ENCODE results near the gene TUT4. TPM values are rescaled to one million over a fixed set of nuclear protein-coding genes. Genes with fewer than 3 reads are reported as not detected.

TUT4 gene
- total and polyA plus RNA-seq, 2 of the 4 experiments (the other 2 are of a cell fraction) = 10.9 to 40.0 TPM

GRCh38 chr1:52423055-52423454, 129.8 kb downstream of the TUT4 start:
- no peak for ATAC-seq (ENCODE audit: low read depth)
- no peak overlapping the region for H4K5ac ChIP-seq (ENCODE audit: low read depth, low read length)

More at GRCh38 chr1:52423055-52423454, 129.8 kb downstream of the TUT4 start:
- TF ChIP-seq USF2 (IDR thresholded peaks at IDR 0.05; ENCODE audit: low read depth, low read length) (no peak), BHLHE40 (IDR thresholded peaks at IDR 0.05; ENCODE audit: low read depth, low read length) (no peak), CEBPB (IDR thresholded peaks at IDR 0.05; ENCODE audit: low read depth, low read length) (peak; percentile 21; the same call in 1 of the 2 replicates)
- in situ Hi-C loops (cut with MboI; ENCODE audit: low sequenced_read_pairs) = no loop called here
- no peak overlapping the region for H3K23ac ChIP-seq (ENCODE audit: low read depth, low read length)
- H3K9me1 ChIP-seq (ENCODE audit: insufficient read depth, low read length) = peaks cover 12% of the 10 kb centered on the region
- H3K9ac ChIP-seq (ENCODE audit: low read depth, low read length) = no peak overlapping the region
- H3K9me3 ChIP-seq (ENCODE audit: control insufficient read depth, insufficient read depth, low read length) = no peaks in the 10 kb centered on the region
- POLR2A ChIA-PET (ENCODE audit: unreplicated experiment) = no interaction called here
- H3K4me2 ChIP-seq (ENCODE audit: low read depth, low read length) = no peak overlapping the region
- H3K14ac ChIP-seq (replicated peaks; ENCODE audit: low read depth, low read length) = no peak overlapping the region
- H2AK9ac ChIP-seq (replicated peaks; ENCODE audit: low read depth, low read length, poor library complexity) = no peak overlapping the region
- dilution Hi-C loops (cut with HindIII; ENCODE audit: low sequenced_read_pairs, unreplicated experiment) = no loop called here
- no peak overlapping the region for H2BK120ac ChIP-seq (ENCODE audit: low read depth, low read length)
- H3K18ac ChIP-seq (ENCODE audit: low read depth, low read length) = no peak overlapping the region
- H3K56ac ChIP-seq (ENCODE audit: extremely low read depth, insufficient read depth, low read length) = no peak overlapping the region
- H2BK15ac ChIP-seq (ENCODE audit: low read depth, low read length) = no peak overlapping the region
- intact Hi-C loops (cut with micrococcal nuclease) = no loop called here
- no peak for DNase-seq
- no peak overlapping the region for H2BK5ac ChIP-seq (ENCODE audit: low read depth, low read length, poor library complexity, severe bottlenecking)
- H4K91ac ChIP-seq (ENCODE audit: insufficient read depth, low read depth, low read length) = no peak overlapping the region
- H3K4ac ChIP-seq (ENCODE audit: low read depth, low read length) = no peak overlapping the region
- no TSS peak for BruUV-seq (replicated peaks)
- no peak overlapping the region for H3K27ac ChIP-seq (ENCODE audit: insufficient read depth, low read length)
- H3K4me1 ChIP-seq (ENCODE audit: control insufficient read depth, insufficient read depth, low read length) = peaks cover 16% of the 10 kb centered on the region
- CTCF ChIA-PET = no interaction called here
- H2BK20ac ChIP-seq (ENCODE audit: low read depth, low read length) = no peak overlapping the region
- H3K79me1 ChIP-seq (ENCODE audit: low read depth in 1 of 2, low read length in 2 of 2) = peaks cover 3 to 28% of the 10 kb centered on the region in 2 experiments; a peak in 3 of 4 replicates
- no peaks in the 10 kb centered on the region for H3K27me3 ChIP-seq (ENCODE audit: control insufficient read depth, insufficient read depth, low read length)
- peaks cover 12% of the 10 kb centered on the region for H3K36me3 ChIP-seq (ENCODE audit: control insufficient read depth, insufficient read depth, low read length)
- WGBS, 2 experiments (ENCODE audit: extremely low coverage in 2 of 2, insufficient read length in 1 of 2) = no CpG with 5 or more reads among the region's 2 CpGs
- H3K4me3 ChIP-seq (ENCODE audit: insufficient read depth, low read depth, low read length) = no peak overlapping the region
- H2AFZ ChIP-seq (replicated peaks; ENCODE audit: low read length, poor library complexity) = no peak overlapping the region
- peaks cover 10% of the 10 kb centered on the region; the same call in 1 of the 2 replicates for H4K20me1 ChIP-seq (ENCODE audit: insufficient read depth, low read length)
- no peak overlapping the region for H2AK5ac ChIP-seq (ENCODE audit: low read depth, low read length)
- no peak overlapping the region; a peak in 1 of 4 replicates for H4K8ac ChIP-seq (ENCODE audit: low read depth in 2 of 2, low read length in 2 of 2)
